Activated CD4-positive, alpha-beta T cell treated with anti-CD3 and anti-CD28 coated beads, Interleukin-2, amount 50 U/mL, for 16 hours (primary cell): Measurements from ENCODE around the gene ELAVL1.
A peak's percentile ranks its signal among the peaks of the same experiment; 100 is the strongest.
"Not testable (repeated sequence)": the region's sequence is repeated elsewhere in the genome, so short reads cannot be mapped to it uniquely, and the experiment has no call there.

Experiments used
- DNase-seq: peaks from one replicate; pipeline ENCODE4 v3.0.0-alpha.2; 2020

Gene ELAVL1

GRCh38 chr19:8005534-8006256 is at the start of gene ELAVL1:
TSS of gene ELAVL1 (minus strand) at chr19:8005641. CDS start at chr19:7991815, 13,826 bp downstream.
- peak; percentile 91 for DNase-seq

- no peak for DNase-seq
Observed at GRCh38 chr19:8054169-8054568, 48.7 kb upstream of the ELAVL1 start.

GRCh38 chr19:8052464-8052859 is 47.0 kb upstream of the ELAVL1 start, which contains the start of gene CCL25:
TSS of gene CCL25 (plus strand) at chr19:8052760. CDS start at chr19:8053050, 290 bp downstream.
- DNase-seq, result no peak

- DNase-seq, result peak; percentile 89
Observed at GRCh38 chr19:8050274-8051096, 45.0 kb upstream of the ELAVL1 start.

- DNase-seq, result peak; percentile 12
Observed at GRCh38 chr19:8046569-8047165, 41.2 kb upstream of the ELAVL1 start.

GRCh38 chr19:8045872-8046568 is 40.6 kb upstream of the ELAVL1 start:
- no peak for DNase-seq

GRCh38 chr19:8044018-8044417 is 38.6 kb upstream of the ELAVL1 start:
- no peak for DNase-seq

GRCh38 chr19:8042900-8043299 is 37.5 kb upstream of the ELAVL1 start:
- DNase-seq, result no peak

GRCh38 chr19:8041531-8041931 is 36.1 kb upstream of the ELAVL1 start:
- no peak for DNase-seq

GRCh38 chr19:8039231-8039630 is 33.8 kb upstream of the ELAVL1 start:
- no peak for DNase-seq

GRCh38 chr19:8038815-8039214 is 33.4 kb upstream of the ELAVL1 start:
- DNase-seq, result no peak

- no peak for DNase-seq
Observed at GRCh38 chr19:8036434-8037099, 31.1 kb upstream of the ELAVL1 start.

GRCh38 chr19:8034178-8034525 is 28.7 kb upstream of the ELAVL1 start:
- no peak for DNase-seq

- not testable (repeated sequence) for DNase-seq
Observed at GRCh38 chr19:8033287-8034177, 28.1 kb upstream of the ELAVL1 start.

- no peak for DNase-seq
Observed at GRCh38 chr19:8030960-8031359, 25.5 kb upstream of the ELAVL1 start.

- DNase-seq, result no peak
Observed at GRCh38 chr19:8028951-8029491, 23.6 kb upstream of the ELAVL1 start.

- no peak for DNase-seq
Observed at GRCh38 chr19:8025316-8025715, 19.9 kb upstream of the ELAVL1 start.

GRCh38 chr19:8024256-8024655 is 18.8 kb upstream of the ELAVL1 start:
- DNase-seq, result not testable (repeated sequence)

GRCh38 chr19:8023371-8023770 is 17.9 kb upstream of the ELAVL1 start:
- DNase-seq, result no peak

GRCh38 chr19:8022275-8022674 is 16.8 kb upstream of the ELAVL1 start:
- no peak for DNase-seq

GRCh38 chr19:8021374-8021773 is 15.9 kb upstream of the ELAVL1 start:
- DNase-seq, result no peak
